ENCODE measurements around the gene IKZF3.
A peak's percentile ranks its signal among the peaks of the same experiment; 100 is the strongest.

IKZF3 gene

DNA sequence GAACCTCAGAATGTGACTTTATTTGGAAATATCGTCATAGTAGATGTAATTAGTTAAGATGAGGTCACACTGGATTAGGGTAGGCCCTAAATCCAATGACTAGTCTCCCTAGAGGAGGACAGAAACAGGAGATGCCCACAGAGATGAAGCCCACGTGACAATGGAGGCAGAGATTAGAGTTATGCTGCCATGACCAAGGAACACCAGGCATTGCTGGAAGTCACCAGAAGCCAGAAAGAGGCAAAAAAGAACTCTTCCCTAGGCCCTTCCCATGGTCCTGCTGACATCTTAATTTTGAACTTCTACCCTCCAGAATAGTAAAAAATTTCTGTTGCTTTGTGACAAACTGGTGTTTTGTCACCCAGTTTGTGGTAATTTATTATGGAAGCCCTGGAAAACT, 49.6 kb downstream of the IKZF3 start:
- DNase-seq: no peak

DNA sequence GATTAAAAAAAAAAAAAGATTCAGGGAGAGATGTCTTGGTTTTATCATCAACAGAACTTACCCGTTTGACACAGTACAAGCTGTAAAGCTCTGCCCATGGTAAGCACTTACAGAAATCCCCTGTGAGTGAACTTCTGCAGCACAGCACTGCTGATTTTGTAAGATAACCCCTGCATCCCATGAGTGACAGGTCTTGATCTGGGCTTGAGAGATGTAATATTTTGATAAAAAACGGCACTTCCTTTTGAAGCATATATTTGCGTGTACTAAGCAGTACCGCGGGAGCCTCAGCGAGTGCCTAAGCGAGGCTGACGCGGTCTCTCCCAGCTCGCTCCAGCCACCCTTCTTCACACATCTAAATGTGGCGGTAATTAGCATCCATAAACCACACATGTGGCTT, 50.5 kb downstream of the IKZF3 start:
- no peak for DNase-seq

DNA sequence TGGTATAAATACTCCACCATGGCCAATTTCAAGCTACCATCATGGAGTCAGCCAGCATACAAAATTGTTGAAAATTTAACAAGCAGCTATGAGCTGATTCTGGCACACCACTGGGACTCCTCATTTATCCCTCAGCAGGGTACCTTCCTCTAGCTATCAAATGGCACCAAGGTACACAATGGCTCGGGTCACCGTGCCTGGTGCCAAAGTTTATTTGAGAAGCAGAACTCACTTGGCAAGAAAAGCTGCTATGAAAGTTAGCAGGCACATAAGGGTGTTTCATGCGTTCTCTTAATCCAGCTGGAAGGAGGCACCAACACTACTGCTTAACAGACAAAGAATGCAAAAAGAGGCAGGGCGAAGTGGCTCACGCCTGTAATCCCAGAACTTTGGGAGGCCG, 51.6 kb downstream of the IKZF3 start:
- peak; percentile 54 for DNase-seq

DNA sequence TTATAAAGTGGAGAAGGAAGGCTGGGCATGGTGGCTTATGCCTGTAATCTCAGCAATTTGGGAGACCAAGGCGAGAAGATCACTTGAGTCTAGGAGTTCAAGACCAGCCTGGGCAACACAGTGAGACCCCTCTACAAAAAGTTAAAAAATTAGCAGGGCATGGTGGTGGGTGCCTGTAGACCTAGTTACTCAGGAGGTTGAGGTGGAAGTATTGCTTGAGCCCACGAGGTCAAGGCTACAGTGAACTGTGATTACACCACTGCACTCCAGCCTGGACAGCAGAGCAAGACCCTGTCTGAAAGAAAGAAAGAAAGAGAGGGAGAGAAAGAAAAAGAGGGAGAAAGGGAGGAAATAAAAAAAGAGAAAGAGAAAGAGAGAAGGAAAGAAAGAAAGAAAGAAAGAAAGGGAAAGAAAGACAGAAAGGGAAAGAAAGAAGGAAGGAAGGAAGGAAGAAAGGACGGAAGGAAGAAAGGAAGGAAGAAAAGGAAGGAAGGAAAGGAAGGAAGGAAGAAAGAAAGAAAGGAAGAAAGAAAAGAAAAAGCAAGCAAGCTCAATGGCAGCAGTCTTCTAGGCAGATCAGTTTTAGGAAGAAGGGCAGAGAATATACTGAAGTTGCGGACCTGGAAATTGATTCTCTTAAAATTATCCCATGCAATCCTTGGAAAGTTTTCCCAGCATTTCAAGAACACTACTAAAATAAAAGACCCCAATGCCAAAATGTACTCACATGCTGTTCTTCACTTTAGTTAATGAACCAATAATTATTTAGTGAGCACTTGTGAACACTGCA, 53.0 kb downstream of the IKZF3 start:
- no peak for DNase-seq

- no peak for DNase-seq
These were observed 54.9 kb downstream of the IKZF3 start for GRCh38 chr17:39809221-39809620.

GRCh38 chr17:39808409-39808997, 55.6 kb downstream of the IKZF3 start:
- DNase-seq: no peak

DNA sequence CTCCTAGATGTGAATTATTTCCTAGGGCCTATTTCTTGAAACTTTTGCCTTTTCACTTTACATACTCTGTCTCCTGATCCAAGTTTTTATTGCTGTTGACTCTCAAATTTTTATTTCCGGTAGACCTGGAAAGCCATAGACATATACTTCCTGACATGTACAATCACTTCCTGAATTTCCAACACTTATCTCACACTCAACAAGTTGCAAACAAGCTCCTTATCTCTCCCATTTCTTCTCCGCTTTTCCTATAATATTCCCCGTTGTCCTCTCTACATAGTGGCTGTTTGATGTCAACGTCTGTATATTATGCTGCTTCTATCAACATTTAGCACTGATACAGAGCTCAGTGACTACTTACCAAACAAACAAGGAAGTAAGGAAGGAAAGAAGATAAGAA, 59.3 kb downstream of the IKZF3 start:
- no peak for DNase-seq

- peak; percentile 4 for DNase-seq
These were observed 63.1 kb downstream of the IKZF3 start for GRCh38 chr17:39801055-39801454.

GRCh38 chr17:39800540-39800939, 63.6 kb downstream of the IKZF3 start:
- no peak for DNase-seq

- DNase-seq: no peak
These were observed 64.7 kb downstream of the IKZF3 start for GRCh38 chr17:39799395-39799794.

DNA sequence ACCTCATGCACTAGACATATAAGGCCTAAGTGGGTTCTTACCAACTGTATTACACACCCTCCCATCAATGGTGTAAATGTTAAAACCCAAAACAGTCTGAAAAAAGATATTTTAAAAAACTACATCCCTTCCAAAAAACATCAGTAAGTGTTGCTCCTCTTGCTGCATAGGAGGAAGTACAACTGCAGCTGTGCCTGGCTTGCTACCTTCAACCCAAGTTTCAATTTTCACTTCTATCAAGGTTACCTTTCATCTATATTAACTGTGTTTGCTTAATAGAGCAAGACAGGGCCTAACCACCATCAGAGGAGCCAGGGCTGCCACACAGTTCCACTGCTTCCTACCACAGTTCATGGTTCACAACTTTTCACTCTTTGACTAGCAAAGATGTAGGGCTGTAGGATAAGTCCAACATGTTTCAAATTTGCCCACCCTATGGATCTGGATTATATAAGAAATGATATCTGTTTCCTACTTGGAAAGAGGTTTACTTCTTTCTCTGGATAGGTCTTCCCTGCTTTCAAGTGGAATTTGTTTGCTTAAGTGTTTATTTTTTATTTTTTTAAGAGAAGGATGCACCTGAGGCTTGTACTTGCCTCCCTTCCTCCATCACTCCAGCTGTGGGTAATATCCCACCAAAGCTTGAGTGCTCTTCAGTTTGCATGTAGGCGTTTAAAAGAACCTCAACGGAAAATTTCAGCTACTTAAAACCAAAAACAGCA, 69.7 kb downstream of the IKZF3 start:
- DNase-seq: no peak

DNA sequence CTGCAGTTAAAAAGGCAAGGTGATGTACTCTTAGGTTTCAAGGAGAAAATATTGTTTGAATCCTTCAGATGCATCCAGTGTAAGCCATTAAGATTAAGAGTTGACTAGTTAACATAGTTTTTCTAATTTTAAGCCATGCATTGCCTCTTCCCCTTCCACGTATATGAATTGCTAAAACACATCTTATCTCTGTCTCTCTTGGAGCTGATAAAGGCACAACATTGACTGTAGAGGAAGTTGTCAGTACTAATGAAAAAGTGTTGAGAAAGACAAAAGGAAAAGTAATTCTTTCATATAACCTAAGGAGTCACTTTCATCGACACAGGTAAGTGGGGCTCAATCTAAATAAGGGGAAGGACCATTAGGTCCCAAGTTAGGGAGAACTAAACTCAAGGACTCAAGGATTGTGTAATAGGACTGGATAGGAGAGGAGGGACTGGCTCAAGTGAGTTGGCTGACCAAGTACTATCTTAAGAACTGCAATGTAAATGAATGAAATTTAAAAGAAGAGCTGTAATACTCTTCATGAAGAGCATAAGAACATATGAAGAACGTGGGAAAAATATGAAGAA, 70.7 kb downstream of the IKZF3 start:
- no peak for DNase-seq

- no peak for DNase-seq
These were observed 71.4 kb downstream of the IKZF3 start for GRCh38 chr17:39792526-39793221.

GRCh38 chr17:39791111-39791992, 72.8 kb downstream of the IKZF3 start:
- DNase-seq: no peak

DNA sequence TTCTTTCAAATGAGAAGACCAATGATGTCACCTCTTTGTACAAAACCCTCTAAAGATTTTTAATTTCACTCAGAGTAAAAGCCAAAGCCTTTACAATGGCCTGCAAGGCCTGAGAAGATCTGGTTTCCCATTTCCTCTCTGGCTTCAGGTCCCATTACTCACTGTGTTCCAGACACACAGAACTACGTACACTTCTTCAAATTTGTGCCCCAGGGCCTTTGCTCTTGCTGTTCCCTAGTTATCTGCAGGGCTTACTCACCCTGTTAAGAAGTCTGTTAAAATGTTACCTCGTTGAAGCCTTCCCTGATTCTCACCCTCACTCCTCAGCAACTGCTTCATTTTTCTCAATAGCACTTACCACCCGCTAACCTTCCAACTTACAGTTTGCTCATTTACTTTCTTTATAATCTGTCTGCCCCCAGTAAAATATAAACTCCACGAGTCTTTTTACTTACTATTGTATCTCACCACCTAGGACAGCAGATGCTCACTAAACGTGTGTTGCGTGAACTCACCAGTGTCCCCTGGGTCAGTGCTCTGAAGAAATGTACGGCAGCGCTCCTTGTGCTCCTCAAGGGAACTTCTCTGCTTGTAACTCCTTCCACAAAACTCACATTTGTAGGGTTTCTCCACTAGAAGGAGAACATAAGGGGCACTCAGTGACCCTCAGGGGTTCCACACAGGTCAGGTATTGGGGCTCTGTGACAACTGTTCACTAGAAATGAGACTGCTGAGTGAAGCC, 76.2 kb downstream of the IKZF3 start:
- DNase-seq: no peak

DNA sequence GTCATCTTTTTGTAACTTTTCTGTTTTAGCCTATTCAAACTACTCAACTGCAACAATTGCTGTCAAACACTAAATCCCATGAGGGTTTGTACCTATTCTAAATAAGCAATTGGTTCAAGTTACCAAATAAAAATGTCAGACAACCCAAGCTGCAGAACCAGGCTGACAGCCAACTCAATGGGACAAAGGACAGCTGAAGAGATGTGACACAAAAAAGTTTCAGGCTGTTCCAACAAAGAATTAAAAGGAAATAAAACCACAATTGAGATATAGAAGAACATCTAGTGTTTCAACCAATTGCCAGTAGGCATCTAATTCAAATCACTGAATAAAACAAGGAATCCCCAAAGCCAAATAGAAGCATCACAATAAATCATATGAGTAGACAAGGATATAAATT, 77.1 kb downstream of the IKZF3 start:
- DNase-seq: no peak

DNA sequence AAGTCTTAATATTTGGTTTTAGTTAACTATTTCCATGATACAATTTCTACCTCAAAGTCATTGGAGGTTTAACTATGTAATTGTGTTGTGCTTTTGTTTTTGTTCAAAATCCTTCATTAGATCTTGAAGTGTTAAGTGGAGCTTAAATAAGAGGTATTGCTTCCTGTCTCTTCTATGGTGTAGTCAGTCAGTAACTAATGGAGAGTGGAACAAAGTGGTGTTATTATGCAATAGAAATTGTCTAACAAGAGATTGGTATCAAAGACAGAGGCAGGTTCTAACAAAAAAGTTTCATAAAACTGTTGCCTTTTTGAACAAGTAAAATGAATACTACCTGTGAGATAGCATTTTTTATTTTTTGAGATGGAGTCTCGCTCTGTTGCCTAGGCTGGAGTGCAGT, 81.1 kb downstream of the IKZF3 start:
- no peak for DNase-seq

DNA sequence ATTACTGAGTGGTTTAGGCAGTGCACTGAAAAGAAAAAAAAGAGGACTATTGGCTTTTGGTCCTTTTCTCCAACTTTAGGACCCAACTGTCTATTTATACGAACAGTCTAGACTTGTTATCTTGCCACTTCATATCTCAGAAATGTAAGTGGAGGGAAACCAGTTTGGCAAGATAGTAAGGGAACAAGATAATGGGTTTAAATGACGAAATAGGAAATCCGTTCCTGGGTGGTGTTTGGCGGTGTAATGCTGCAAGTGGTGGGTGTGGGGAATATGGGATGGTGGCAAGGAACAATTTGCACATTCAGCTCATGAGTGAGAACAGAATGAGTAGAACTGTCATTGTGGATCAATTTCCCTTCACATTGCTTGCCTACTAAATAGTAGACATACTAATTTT, 81.6 kb downstream of the IKZF3 start:
- no peak for DNase-seq

GRCh38 chr17:39781861-39782213, 82.3 kb downstream of the IKZF3 start:
- DNase-seq: no peak

DNA sequence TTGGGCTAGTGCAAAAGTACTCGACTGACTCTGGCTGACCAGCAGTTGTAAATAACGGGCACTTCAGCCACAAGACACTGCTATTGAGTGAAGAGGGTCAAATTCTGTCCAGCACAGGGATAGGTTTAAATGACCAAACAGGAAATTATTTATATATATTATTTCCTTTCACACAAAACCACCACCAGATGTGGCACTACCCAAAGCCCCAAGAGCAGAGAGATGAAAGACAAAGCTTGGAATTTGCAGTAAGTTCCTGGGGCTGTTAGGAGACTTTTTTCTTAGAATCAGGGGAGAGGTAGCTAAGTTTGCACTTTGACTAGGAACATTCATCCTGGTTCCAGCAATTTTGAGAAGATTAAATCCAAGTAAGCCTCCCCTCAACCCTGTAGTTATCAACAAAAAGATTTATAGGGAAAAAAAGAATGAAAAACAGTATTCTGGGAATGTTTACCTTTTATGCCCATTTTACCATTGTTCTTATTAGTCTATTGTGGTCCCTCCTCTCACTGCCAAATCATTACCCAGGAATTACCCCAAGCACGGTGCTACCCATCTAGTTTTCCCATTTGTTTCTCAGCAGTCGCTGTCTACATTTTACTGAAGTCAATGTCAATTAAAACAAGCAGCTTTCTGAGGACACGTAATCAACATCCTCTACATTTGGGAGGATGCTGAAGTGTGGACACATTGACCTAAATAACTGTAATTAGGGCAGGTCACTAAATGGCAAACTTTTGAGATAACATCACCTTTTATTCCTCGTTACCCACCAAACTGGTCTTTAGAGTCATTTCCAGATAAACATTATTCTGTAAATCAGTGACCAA, 82.9 kb downstream of the IKZF3 start:
- no peak for DNase-seq

Data from NCI-H1092 treated with DMSO at 0.1 percent for 48 hours (cell line).